Retinal pigment epithelial cell (primary cell): Measurements from ENCODE around the gene EIF4E2.

Source experiments
- DNase-seq: peaks from one replicate; pipeline ENCODE4 v3.0.0-alpha.2; 2010; ENCODE audit warnings: low read depth
- H3K4me3 ChIP-seq: 2 replicates; pipeline ENCODE4 v1.5.1; 2011; ENCODE audit warnings: mild to moderate bottlenecking, low read length, control low read depth, moderate library complexity
- CTCF ChIP-seq: conservative IDR thresholded peaks from 2 replicates; pipeline ENCODE4 v1.5.1; 2011; ENCODE audit warnings: low read depth, low read length, control low read depth, inconsistent platforms

The EIF4E2 gene

DNA sequence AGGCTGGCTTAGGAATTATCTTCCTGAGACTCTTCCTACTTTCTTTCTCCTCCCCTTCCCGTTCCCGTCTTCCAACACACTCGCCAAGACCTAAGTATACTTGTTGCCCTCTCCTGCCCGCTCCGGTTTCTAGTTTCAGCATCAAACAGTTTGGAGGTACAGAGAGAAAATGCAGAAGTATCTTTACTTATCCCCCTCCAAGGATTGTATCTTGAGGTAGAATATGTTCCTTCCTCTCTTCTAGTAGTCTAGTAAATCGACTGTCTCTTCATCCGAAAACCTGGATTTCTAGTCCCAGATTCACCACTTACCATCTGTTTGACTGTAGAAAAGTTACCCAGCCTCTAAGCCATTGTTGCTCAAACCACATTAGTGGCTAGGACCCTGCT is 755 bp downstream of the EIF4E2 start:
- TF ChIP-seq CTCF: no peak
- DNase-seq: no peak
- H3K4me3 ChIP-seq: peak overlapping the region; percentile 88

DNA sequence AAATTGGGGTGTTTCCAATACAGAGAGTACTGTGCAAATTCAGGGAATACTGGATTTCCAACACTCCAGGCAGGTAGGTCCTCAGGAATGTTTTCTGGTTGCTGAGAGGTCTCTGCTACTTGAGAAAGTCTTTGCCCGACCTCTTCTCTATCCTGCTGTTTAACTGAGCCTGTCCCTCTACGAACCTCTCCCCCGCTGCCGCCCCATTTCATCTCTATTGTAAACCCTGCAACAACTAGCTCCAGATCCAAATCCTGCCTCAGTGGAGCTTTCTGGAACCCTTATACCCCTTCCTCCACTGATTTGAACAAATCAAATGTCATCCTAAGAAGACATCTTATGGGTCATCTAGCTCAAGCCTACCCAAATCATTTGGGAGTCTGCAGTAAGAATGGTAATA is 1.3 kb downstream of the EIF4E2 start:
- peak overlapping the region; percentile 88 for H3K4me3 ChIP-seq
- TF ChIP-seq CTCF: no peak
- DNase-seq: no peak

- TF ChIP-seq CTCF: no peak
- no peak overlapping the region for H3K4me3 ChIP-seq
- no peak for DNase-seq
These were observed 5.9 kb downstream of the EIF4E2 start for GRCh38 chr2:232556426-232556825.

DNA sequence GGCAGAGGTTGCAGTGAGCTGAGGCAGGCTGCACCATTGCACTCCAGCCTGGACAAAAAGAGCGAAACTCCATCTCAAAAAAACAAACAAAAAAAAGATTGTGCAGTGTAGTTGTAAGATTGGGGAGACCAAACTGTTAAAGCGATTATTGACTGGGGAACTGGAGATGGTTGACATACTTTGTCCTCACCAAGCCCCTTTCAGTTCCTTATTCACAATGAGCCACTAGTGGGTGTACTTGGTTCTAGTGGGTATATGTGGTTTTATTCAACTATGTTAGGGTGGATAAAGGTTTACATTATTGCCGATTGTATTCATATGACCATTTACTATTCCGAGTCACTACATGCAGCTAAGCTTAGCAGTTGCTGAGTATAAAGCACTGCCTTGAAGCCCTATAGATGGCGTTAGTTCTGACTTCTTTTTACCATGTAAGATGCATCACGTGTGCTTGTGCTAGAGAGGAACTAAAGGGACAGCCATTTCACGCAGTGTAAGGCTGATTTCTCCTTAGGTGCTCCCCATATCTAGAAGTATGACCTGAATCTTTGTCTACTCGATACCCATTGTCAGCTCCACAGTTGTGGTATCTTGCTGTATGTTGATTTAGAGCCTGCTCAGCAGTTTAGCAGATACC is 12.1 kb downstream of the EIF4E2 start:
- no peak overlapping the region for H3K4me3 ChIP-seq
- TF ChIP-seq CTCF: no peak
- DNase-seq: no peak

GRCh38 chr2:232563580-232563979 is 13.1 kb downstream of the EIF4E2 start:
- no peak for TF ChIP-seq CTCF
- DNase-seq: no peak
- no peak overlapping the region for H3K4me3 ChIP-seq

GRCh38 chr2:232567721-232568120 is 17.2 kb downstream of the EIF4E2 start:
- no peak for TF ChIP-seq CTCF
- no peak for DNase-seq
- H3K4me3 ChIP-seq: no peak overlapping the region

DNA sequence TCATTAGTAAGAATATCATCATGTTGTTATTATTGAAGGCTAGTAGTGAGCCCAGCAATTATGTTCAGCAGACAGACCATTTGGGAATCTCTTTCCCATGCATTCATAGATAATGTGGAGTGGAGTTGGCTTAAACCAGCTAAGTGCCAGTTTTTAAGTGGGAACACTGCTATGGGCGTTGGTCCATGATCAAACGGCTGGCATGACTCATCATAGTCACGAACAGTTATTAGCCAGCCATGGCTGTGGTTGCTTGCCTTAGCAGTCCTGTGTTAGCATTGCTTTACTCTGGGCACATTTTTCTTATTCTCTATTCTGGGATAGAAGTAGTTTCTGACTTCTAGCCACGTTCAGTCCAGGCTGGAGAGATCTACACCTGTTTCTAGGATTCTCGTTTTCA is 17.7 kb downstream of the EIF4E2 start:
- no peak overlapping the region for H3K4me3 ChIP-seq
- no peak for TF ChIP-seq CTCF
- no peak for DNase-seq
